Uterus (tissue), 4 donors: ENCODE results near the gene GDPD3. TPM values are rescaled to one million over a fixed set of nuclear protein-coding genes. Genes with fewer than 3 reads are reported as not detected.

Experiments used
- DNase-seq, 2 donors: peaks; one replicate each; pipeline ENCODE4 v3.0.0-alpha.2; 2019 to 2020
- H3K27ac ChIP-seq, 2 donors: fragments of 200-600 bp; sonication (generic); 1 replicate in 1 of 2; 2 replicates in 1 of 2; pipeline ENCODE4 v1.5.1; 2016 to 2018
- H3K27me3 ChIP-seq, 2 donors: fragments of 200-600 bp; sonication (generic); one replicate each; pipeline ENCODE4 v1.5.1; 2018 to 2019; ENCODE audit warnings: control low read depth in 1 of 2
- H3K36me3 ChIP-seq, 2 donors: fragments of 200-600 bp; sonication (generic); one replicate each; pipeline ENCODE4 v1.5.1; 2019; ENCODE audit warnings: control low read depth in 1 of 2
- H3K4me1 ChIP-seq, 2 donors: fragments of 200-600 bp; sonication (generic); one replicate each; pipeline ENCODE4 v1.5.1; 2018 to 2019; ENCODE audit warnings: control low read depth in 1 of 2
- H3K4me3 ChIP-seq, 2 donors: fragments of 200-600 bp; sonication (generic); 1 replicate in 1 of 2; 2 replicates in 1 of 2; pipeline ENCODE4 v1.5.1; 2018 to 2019; ENCODE audit warnings: mild to moderate bottlenecking in 1 of 2
- H3K9me3 ChIP-seq, 2 donors: fragments of 200-600 bp; sonication (generic); one replicate each; pipeline ENCODE4 v1.5.1; 2019; ENCODE audit warnings: control low read depth in 1 of 2
- POLR2A ChIP-seq, 2 donors: fragments of 450-650 bp; IDR thresholded peaks; one replicate each; pipeline ENCODE4 v1.6.1; 2016; ENCODE audit warnings: antibody characterized with exemption in 2 of 2, mild to moderate bottlenecking in 1 of 2, moderate library complexity in 1 of 2
- intact Hi-C: fragments of 100-400 bp; cut with DNase I; formaldehyde crosslinking; loops from one replicate; pipeline ENCODE4 v1.15.1; 2023; ENCODE audit warnings: low total_unique reads
- total RNA-seq, 4 donors: library from RNA; depleted of rRNA in 3 of 4; stranded (reverse); fragments of >200 nt in 3 of 4; gene quantifications; one replicate each; pipeline versions ENCODE4 v1.1.0 to v1.2.4, GENCODE V29; 2014 to 2023
- TF ChIP-seq, protein P1 (sequence below), 4 experiments: fragments of 200-600 bp in 2 of 4; fragments of 450-650 bp in 2 of 4; sonication (generic) in 2 of 4; IDR thresholded peaks; one replicate each; pipeline ENCODE4 v1.5.1; 2016 to 2019; ENCODE audit warnings: antibody characterized with exemption in 4 of 4, mild to moderate bottlenecking in 2 of 4, moderate library complexity in 1 of 4
- donor health status: DM: yes; HTN: yes; CAD: no.

Gene GDPD3
- total RNA-seq, 4 donors from 2014 or later: 1.4 to 16.7 (median 2.3) TPM; not detected in 1

DNA sequence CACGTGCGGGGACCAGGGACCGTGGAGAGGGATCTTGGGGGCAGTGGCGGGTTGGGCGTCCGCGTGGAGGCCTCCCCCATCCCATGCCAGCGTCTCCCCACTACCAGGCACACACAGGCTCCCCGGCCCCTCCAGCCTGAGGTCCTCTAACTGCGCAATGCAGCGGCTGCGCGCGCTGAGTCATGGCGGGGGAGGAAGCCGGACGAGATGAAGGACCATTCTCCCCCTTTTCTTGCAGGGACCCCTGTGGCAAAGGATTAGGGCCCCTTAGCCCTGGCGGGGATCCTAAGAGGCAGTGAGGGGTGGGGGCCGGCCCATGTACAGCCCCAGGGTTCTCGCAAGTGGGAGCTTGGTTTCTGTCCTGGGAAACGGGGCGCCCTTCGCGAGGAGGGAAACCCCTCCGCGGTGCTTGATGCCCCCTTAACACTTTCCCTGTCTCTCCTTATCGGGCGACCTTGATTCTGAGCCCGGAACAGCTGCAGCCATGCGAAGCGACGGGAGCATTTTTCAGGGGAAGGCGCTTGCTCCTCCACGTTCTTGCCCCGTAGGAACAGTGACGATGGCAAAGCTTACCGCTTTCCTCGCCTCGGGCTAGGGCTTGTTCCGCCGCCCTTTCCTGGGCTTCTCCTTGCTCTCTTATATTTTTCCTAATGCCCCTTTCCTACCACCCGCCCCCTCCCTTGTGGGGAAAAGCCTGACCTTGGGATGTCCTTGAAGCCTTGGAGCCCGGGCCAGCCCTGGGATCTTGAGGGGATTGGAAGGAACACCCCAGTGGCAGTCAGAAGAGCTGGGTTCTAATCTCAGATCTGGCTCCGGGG lies 47.2 kb downstream of the GDPD3 start:
- H3K9me3 ChIP-seq: no peaks in the 10 kb centered on the region
- DNase-seq: peak in 1 of 2 donors; percentile 73
- intact Hi-C loops: no loop called here
- peak overlapping the region; percentile 97 to 99 for H3K27ac ChIP-seq
- H3K27me3 ChIP-seq: no peaks in the 10 kb centered on the region
- H3K4me1 ChIP-seq: peaks cover 15 to 42% of the 10 kb centered on the region in 2 donors
- TF ChIP-seq, protein P1, sequence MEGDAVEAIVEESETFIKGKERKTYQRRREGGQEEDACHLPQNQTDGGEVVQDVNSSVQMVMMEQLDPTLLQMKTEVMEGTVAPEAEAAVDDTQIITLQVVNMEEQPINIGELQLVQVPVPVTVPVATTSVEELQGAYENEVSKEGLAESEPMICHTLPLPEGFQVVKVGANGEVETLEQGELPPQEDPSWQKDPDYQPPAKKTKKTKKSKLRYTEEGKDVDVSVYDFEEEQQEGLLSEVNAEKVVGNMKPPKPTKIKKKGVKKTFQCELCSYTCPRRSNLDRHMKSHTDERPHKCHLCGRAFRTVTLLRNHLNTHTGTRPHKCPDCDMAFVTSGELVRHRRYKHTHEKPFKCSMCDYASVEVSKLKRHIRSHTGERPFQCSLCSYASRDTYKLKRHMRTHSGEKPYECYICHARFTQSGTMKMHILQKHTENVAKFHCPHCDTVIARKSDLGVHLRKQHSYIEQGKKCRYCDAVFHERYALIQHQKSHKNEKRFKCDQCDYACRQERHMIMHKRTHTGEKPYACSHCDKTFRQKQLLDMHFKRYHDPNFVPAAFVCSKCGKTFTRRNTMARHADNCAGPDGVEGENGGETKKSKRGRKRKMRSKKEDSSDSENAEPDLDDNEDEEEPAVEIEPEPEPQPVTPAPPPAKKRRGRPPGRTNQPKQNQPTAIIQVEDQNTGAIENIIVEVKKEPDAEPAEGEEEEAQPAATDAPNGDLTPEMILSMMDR (IDR thresholded peaks at IDR 0.05): peak in 1 of 4 experiments; percentile 0
- TF ChIP-seq POLR2A (IDR thresholded peaks at IDR 0.05): no peak
- H3K4me3 ChIP-seq: peak overlapping the region; percentile 81 to 100
- no peaks in the 10 kb centered on the region for H3K36me3 ChIP-seq

DNA sequence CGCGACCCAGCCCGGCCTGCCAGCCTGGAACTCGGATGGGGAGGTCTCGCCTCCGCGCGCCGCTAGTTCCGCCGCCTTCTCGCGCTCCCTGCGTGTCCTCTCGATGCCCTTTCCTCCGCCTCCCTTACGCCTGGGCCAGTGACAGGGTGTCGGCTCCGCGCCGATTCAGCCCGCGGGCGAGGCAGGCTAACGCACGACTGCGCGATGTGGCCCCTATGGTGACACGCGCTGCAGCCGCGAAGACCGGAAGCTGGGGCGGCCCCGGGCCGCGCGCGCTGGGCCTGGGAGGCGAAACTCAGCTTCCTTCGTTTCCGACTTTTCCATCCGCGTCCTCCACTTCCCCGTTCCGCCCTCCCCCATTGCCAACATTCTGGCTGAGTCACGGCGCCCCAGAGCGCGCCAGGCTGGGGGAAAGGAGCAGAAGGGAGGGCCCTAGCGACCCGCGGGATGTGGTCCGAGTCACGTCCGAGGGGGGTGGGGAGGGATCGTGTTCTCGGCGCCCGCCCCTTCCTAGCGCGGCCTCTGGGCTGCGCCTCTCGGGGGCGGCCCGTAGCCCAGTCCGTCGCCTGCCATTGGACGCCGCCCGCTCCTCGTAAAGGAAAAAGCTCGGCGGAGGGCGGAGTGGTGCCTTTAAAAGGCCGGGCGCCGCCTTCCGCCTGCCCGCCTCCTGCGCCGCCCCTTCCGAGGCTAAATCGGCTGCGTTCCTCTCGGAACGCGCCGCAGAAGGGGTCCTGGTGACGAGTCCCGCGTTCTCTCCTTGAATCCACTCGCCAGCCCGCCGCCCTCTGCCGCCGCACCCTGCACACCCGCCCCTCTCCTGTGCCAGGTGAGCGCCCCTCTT lies 48.0 kb downstream of the GDPD3 start, which contains the start of gene ALDOA:
Gene ALDOA, plus strand, starts transcription at position 659 of the 841 bp plus-strand sequence. CDS start 1,138 bp downstream, outside the sequence.
- no peaks in the 10 kb centered on the region for H3K9me3 ChIP-seq
- H3K4me1 ChIP-seq: peaks cover 15 to 42% of the 10 kb centered on the region in 2 donors
- H3K4me3 ChIP-seq: peak within 1 kb of the TSS; percentile 81 to 100
- intact Hi-C loops: no loop called here
- H3K36me3 ChIP-seq: no peaks in the 10 kb centered on the region
- H3K27me3 ChIP-seq: no peaks in the 10 kb centered on the region
- peak within 1 kb of the TSS; percentile 97 to 99 for H3K27ac ChIP-seq
- DNase-seq: peak; percentile 99
- TF ChIP-seq, protein P1 (IDR thresholded peaks at IDR 0.05): peak in 1 of 4 experiments; percentile 20
- TF ChIP-seq POLR2A (IDR thresholded peaks at IDR 0.05): peak; percentile 97

DNA sequence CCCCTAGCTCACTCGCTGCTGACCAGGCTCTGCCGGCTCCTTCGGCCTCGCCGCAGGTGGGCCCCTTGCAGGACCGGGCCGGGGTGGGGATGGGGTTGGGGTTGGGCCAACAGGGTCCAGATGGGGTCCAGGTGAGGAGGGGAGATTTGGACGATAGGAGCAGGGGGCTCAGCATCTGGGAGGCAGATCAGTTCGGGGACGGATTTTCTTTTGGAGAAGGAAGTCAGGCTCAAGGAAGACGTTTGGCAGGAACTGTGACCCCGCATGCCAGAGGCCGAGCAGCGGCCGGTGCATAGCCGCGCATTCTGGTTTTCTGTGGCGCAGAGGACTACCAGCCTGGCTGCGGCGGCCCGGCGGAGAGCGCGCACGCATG lies 48.6 kb downstream of the GDPD3 start:
- intact Hi-C loops: no loop called here
- Histone ChIP-seq H3K27me3 (no peaks in the 10 kb centered on the region), H3K27ac (peak overlapping the region; percentile 97 to 99), H3K36me3 (no peaks in the 10 kb centered on the region), H3K4me1 (peaks cover 14 to 39% of the 10 kb centered on the region in 2 donors), H3K9me3 (no peaks in the 10 kb centered on the region), H3K4me3 (peak overlapping the region; percentile 81 to 100)
- TF ChIP-seq POLR2A (IDR thresholded peaks at IDR 0.05): no peak
- TF ChIP-seq, protein P1 (IDR thresholded peaks at IDR 0.05): no peak
- peak in 1 of 2 donors; percentile 42 for DNase-seq

DNA sequence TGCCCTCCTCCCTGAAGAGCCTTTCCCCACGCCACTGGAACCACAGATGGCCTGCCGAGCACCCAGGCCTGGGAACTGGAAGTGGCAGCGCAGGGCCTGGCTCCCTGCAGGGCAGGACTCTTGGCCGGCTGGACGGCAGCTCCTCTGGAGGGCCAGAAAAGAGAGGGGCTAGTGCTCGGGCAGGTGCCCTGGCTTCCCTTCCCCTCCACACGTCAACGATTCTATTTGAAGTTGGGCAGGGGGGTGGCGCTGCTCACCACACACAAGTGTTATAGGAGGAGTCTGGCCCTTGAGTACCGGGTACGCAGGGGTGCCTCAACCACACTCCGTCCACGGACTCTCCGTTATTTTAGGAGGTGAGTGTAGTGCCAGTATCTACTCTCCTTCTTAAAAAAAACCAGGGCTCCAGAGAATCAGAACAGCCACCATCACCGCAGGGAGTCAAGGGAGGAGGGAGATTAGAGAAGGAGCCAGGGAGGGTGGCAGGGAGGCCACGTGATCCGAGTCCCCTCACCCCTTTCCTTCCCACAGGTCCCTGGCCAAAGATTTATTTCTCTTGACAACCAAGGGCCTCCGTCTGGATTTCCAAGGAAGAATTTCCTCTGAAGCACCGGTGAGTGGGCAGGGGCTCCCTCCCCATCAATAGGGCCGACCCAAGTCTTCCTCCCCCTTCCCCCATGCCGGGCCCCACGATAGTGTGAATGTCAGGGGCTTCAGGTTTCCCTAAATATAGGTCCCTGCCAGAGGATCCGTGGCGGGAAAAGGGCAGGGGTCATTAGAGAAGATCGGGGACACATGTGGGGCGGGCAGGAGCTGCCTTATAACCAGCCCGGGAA lies 49.2 kb downstream of the GDPD3 start:
- Histone ChIP-seq H3K9me3 (no peaks in the 10 kb centered on the region), H3K27me3 (no peaks in the 10 kb centered on the region), H3K27ac (peak overlapping the region; percentile 97 to 99), H3K4me1 (peaks cover 10 to 33% of the 10 kb centered on the region in 2 donors), H3K36me3 (no peaks in the 10 kb centered on the region), H3K4me3 (peak overlapping the region; percentile 81 to 100)
- TF ChIP-seq, protein P1 (IDR thresholded peaks at IDR 0.05): peak; percentile 53 to 65 (median 56)
- peak in 1 of 2 donors; percentile 34 for TF ChIP-seq POLR2A (IDR thresholded peaks at IDR 0.05)
- DNase-seq: peak; percentile 75 to 84
- intact Hi-C loops: no loop called here
